ENCODE measurements around the gene PGLYRP4.

GRCh38 chr1:153343811-153344717 is 4.6 kb downstream of the PGLYRP4 start:
- TF ChIP-seq, protein P1, sequence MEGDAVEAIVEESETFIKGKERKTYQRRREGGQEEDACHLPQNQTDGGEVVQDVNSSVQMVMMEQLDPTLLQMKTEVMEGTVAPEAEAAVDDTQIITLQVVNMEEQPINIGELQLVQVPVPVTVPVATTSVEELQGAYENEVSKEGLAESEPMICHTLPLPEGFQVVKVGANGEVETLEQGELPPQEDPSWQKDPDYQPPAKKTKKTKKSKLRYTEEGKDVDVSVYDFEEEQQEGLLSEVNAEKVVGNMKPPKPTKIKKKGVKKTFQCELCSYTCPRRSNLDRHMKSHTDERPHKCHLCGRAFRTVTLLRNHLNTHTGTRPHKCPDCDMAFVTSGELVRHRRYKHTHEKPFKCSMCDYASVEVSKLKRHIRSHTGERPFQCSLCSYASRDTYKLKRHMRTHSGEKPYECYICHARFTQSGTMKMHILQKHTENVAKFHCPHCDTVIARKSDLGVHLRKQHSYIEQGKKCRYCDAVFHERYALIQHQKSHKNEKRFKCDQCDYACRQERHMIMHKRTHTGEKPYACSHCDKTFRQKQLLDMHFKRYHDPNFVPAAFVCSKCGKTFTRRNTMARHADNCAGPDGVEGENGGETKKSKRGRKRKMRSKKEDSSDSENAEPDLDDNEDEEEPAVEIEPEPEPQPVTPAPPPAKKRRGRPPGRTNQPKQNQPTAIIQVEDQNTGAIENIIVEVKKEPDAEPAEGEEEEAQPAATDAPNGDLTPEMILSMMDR (IDR thresholded peaks at IDR 0.05; ENCODE audit: low read length), result no peak
- no peak for TF ChIP-seq EZH2 (IDR thresholded peaks at IDR 0.05; ENCODE audit: borderline replicate concordance, low read length)

Measured in OCI-LY1 (cell line).